HUDEP-2 (cell line): Measurements from ENCODE around the gene NAT16.

Experiments
- DNase-seq, 76 experiments: peaks; one replicate each; lab custom pipeline; 2025; ENCODE audit not compliant: unreplicated experiment in 76 of 76; lab: John Stamatoyannopoulos, UW

NAT16 gene

DNA sequence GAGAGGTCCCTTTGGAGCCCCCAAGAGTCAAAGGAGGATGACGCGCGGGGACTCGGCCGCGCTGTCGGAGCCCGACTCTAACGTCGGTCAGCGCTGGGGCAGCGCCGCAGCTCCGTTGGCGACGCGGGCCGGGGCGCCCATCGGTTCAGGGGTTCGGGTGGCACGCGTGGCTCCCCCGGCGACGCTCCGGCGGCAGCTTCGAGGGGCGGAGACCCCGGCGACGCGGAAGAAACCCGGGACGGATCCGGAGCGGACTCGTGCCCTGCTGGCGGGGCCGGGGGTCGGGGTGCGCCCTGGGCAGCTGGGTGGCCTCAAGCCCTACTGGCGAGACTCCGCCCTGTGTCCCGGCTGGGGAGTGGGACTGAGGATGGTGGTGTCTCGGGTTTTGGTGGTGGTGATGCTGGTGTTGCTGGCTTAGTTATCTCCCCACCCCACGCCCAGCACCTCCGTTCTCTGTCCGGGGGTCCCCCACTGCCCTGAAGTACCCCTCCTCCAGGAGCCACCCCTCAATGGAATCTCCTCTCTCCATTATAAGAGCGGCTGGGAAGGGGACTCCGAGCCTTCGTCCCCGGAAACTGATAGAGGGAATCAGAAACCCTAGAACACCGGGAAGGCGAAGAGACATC, at the start of gene NAT16:
NAT16 (minus strand) TSS at position 164 of the 626 bp plus-strand sequence. CDS start 5,486 bp downstream, outside the sequence.
- DNase-seq: no peak

DNA sequence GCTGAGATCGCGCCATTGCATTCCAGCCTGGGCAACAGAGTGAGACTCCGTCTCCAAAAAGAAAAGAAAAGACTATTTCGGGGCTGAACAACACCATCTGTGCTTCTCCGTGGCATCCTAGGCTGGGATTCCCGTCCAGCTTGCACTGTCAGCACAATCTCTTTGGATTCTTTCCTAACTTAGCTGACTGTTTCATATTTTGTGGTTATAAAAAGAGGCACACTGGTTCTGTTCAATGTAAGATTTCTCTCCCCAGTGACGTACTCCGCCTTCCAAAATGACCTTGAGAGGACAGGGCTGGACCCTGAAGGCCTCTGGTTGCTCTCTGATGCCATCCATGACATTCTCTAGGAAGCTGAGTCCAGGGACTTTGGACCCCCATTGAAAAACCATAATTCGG, 46.6 kb upstream of the NAT16 start:
- DNase-seq: no peak

DNA sequence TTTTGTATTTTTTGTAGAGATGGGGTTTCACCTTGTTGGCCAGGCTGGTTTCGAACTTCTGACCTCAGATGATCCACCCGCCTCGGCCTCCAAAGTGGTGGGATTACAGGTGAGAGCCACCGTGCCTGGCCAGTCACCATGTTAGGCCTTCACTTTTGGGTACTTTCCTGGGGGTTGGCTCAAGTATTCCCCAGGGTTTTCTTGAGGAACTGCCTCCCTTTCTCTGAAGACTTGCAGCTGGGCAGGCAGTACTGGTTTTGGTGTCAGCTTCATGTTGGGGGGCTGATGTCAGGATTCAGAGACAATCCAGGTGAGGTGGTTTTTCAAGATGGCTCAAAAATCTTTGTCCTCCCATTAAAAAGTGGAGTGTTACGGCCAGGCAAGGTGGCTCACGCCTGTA, 45.6 kb upstream of the NAT16 start:
- no peak for DNase-seq

DNA sequence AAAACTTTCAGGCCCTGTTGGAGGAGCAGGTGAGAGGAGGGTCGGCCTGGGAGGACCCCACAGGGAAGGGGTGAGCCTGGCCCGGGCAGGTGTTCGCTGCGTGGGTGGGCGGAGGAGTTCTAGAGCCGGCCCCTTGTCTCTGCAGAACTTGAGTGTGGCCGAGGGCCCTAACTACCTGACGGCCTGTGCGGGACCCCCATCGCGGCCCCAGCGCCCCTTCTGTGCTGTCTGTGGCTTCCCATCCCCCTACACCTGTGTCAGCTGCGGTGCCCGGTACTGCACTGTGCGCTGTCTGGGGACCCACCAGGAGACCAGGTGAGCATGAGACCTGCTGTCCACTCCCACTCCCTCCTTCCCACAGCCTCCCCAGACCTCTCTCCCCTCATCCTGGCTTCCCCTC, 43.4 kb upstream of the NAT16 start:
- no peak for DNase-seq

DNA sequence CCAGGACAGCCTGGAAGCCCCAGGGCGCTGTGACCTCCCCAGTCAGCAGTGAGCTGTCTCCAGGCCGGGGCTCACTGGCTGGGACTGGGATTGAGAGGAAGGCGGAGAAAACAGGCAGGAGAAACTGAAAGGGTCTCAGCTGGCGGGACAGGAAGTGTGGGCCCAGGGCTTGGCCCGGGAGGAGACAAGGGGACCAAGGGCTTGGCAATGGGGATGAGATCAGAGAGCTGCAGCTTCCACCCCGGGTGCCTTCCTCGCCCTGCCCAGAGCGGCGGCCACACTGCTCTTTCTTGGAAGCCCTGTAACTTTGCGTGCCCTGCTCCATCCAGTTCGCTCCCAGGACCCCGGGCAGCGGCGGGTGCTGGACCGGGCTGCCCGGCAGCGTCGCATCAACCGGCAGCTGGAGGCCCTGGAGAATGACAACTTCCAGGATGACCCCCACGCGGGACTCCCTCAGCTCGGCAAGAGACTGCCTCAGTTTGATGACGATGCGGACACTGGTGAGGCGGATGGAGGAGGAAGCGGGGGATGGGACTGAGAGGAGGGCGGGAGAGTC, 42.3 kb upstream of the NAT16 start:
- no peak for DNase-seq

DNA sequence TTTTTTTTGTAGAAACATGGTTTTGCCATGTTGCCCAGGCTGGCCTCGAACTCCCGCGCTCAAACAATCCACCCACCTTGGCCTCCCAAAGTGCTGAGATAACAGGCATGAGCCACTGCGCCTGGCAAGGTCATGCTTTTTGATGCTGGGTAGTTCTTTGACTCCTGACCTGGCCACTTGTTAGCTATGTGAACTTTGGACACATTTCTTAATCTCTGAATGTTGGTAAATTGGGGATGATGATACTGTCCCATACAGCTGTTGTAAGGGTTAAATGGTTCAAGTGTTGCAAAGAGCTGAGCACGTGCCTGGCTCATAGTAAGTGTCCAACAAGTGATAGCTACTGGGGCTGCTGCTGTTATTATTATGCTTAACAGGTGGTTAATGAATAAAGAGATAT, 40.2 kb upstream of the NAT16 start:
- no peak for DNase-seq

DNA sequence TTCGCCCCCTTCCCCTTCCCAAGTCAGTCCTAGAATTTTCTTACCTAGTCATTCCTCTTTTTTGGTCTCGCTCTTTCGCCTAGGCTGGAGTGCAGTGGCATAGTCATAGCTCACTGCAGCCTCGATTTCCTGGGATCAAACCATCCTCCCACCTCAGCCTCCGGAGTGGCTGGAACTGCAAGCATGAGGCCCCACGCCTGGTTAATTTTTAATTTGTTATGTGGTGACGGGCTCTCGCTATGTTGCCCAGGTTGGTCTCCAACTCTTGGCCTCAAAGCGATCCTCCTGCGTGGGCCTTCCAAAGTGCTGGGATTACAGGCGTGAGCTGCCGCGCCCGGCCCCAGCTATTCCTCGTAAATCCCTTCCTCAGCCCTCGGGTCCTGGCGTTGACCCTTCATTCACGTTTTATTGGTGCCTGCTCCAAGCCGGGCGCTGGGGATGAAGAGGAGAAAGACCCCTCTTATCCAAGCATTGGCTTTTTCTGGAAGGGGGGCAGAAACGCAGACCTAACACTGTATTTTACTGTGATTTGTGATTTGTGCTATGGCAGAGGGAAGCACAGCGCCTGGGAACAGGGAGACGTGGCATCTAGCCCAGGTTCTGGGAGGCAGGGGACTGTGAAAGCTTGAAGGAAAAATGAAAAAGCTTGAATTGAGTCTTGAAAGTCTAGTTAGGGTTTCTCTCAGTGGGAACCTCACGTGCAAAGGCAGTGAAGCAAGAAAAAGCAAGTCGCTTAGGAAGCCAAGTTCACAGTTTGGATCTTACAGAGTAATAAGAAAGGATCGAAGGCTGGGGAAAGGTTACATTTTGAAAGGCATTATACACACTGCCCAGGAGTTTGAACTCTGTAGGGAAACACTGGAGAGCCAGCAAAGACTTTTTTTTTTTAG, 38.4 kb upstream of the NAT16 start:
- DNase-seq: no peak

DNA sequence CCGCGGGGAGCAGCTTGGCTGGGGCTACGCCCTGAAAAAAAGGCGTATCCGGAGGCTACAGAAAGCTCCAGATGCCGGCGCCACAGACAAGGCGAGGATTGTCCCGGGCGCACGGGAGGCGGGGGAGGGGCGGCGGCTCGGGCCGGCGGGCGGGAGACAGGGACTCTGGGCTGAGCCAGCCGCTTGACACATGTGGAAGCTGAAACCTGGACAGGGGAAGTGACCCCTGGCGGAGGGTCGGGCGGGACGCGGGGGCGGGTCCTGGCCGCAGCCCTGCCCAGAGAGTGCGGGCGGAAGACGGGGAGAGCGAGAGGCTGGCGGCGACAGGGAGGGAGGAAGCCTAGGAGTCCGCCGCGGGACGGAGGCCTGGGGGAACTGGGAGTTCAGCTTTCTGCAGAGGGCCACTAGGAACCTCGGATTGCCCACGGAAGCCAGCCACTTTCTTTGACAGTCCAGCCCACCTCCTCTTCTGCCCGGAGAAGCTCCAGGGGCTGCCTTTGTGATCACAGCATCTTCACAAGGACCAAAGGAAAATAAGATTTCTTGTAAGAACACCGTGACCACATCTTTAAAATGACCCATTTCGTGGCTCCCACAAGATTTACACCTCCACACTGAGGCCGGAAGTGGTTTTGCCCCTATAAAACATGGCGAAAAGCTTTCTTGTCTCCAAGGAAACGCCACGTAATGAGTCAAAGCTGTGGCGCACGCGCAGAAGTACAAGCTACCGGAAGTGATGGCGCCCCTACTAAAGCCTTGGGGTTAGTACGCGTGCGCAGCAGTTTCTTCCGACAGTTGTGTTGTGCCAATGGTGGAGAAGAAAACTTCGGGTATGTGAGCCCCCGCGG, 37.5 kb upstream of the NAT16 start, which contains the start of the genes PLOD3 and ZNHIT1:
PLOD3 (minus strand) TSS at position 194 of the 848 bp plus-strand sequence. CDS start 307 bp downstream, outside the sequence.
ZNHIT1 (plus strand) TSS at position 778 of the 848 bp plus-strand sequence; CDS start at position 809, 31 bp downstream.
- peak in 75 of 76 experiments; percentile 48 to 97 (median 90) for DNase-seq

DNA sequence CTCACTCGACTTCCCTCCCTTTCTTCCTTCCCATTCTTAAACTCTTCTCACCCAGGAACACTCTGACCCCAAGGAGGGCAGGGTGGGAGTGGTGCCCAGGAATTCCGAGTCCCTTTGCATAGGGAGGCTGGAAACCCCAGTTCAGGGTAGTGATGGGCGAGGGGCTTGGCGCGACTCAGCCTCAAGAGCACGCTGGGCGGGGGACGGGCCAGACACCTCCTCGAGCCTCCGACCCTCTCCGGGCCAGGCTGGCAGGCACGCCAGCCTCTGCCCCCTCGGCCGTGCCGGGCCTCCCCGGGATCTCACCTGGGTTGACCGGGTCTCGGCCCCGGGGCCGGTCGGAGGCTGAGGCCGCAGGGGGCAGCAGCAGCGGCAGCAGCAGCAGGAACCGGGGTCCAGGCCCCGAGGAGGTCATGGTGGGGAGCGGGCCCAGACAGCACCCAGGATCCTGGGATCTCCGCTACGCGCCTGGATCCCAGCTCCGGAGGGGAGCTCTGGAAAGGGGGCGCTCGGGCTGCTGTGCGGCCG, 36.8 kb upstream of the NAT16 start:
- peak in 9 of 76 experiments; percentile 12 to 85 (median 21) for DNase-seq

DNA sequence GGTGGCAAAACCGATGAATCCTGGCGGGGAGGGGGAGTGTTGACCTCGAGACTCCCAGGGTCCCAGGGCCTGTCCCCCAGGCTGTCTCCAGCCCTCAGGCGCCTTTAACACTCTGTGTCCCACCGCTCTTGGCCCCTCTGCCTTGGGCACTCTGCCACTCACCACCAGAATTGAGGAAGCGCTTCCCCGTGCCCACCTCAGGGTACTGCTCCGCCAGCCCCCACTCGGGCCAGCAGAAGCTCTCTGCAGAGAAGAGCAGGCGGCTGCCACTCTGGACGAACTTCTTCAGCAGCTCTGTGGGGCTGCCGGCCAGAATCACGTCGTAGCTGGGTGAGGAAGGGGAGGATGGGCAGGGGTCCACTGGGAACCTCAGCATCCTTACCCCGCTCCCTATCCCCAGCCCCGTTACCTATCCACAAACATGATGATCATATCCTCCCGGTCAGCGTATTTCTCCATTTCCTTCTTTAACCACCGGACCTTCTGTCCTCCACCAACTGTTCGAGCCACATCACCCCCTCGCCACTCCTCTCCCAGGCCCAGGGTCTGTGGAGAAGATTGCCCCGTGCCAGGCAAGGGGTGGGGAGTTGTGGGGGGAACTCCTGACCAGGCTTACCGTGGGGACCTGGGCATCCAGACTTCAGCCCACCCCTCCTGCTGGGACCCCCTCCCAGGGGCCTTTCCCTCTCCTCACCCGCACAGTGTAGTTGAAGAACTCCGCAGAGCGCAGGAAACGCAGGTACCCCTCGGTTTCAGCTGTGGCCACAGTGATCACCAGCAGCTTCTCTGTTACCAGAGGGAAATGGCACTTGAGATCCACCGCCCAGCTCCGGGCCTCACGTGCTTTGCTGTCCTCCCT, 36.1 kb upstream of the NAT16 start:
- DNase-seq: peak in 7 of 76 experiments; percentile 5 to 26 (median 12)

DNA sequence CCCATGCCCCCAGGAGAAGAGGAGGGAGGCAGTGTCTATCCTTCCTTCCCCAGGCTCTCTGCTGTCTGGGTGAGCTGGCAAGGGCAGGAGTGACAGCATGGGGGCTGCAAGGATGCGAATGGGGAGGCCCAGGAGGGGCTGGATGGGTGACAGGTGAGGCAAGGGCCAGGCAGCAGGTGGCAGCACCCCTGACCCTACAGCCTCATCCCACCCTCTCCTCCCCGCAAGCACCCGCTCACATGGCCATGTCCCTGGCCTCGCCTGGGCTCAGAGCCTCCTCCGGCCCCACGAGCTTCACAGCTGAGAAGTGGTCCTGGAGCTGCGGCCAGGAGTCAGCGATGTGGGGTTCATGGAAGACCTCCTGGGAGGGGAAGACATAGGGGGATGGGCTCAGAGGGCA, 31.9 kb upstream of the NAT16 start:
- no peak for DNase-seq

DNA sequence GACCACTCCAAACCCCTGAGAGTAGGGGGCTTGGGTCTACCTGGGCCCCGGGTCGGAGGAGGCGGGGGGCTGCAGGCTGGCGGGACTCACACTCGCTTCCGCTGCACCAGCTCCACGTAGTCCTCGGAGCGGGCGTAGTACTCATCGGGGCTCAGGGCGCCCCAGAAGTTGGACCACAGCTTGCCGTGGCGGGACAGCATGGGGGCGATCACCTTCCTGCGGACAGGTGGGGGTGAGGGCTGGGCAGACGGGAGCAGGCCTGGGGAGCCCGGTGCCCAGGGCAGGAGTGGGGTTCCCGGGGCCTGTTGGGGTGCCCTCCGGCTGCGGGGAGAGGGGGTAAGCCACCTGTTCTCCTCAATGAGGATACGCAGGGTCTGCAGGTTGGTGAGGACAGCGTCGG, 31.4 kb upstream of the NAT16 start:
- DNase-seq: no peak

DNA sequence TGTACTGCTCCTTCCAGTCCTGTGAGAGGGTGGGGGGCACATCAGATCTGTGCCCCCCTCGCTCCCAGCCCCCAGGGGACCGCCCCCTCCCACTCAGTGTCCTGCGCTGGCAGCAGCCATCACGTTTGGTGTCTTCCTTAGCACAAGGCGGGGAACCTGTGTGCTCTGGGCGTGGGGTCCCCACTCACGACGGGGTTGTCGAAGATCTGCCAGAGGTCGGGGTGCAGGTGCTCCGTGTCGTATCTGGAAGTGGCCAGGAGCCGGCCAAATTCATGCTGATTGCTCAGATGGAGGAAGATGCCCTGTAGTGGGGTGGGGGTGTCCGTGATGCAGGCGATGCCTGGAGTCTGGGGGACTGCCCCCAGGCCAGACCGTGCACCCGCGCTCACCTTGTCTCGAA, 30.1 kb upstream of the NAT16 start:
- no peak for DNase-seq

DNA sequence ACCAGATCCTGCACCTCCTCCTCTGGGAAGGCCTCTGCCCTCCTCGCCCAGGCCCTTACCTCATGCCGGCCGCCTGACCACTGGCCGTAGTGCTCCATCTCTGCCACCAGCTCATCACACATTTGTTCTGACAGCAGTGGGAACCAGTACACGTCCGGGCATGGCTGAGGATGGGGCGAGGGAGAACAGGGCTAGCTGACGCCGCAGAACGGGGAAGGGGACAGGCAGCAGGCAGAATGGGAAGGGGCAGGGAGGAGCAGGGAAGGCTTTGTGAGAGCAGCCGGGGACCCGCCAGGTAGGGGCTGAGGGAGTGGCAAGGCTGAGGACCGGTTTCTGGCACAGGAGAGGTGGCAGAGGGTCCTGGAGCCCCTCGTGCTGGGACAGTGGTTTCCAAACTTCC, 28.7 kb upstream of the NAT16 start:
- no peak for DNase-seq

DNA sequence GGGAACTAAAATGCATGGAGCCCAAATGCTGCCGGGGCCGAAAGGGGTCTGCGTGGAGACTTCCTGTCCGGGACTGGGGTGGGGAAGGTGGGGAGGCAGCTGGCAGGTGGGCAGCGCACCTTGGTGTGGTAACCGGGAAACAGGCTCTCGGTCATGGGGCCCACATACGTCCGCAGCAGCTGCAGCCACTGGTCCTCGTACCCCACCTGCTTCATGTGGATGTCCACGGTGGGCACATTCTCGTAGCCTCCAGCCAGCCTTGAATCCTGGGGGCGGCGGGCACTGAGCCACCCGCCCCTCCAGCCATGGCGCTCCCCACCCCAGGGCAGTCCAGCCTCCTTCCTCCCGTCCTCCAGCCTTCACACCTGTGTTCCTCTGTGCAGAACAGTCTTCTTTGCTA, 27.4 kb upstream of the NAT16 start:
- no peak for DNase-seq

DNA sequence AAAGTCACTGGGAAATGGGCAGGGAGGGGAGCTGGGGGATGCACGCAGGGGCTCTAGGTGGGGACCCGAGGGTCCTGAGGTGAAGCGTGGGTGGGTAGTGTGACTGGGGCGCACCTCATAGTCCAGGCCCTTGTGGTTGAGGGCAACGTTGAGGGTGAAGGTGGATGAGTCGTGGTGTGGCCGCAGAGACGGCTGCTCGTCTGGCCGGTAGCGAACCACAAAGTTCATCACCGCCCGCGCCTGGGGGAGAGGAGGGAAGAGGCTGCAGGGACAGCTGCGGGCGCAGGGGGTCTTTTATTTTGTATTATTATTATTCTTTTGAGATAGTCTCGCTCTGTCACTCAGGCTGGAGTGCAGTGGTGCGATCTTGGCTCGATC, 26.6 kb upstream of the NAT16 start:
- no peak for DNase-seq

DNA sequence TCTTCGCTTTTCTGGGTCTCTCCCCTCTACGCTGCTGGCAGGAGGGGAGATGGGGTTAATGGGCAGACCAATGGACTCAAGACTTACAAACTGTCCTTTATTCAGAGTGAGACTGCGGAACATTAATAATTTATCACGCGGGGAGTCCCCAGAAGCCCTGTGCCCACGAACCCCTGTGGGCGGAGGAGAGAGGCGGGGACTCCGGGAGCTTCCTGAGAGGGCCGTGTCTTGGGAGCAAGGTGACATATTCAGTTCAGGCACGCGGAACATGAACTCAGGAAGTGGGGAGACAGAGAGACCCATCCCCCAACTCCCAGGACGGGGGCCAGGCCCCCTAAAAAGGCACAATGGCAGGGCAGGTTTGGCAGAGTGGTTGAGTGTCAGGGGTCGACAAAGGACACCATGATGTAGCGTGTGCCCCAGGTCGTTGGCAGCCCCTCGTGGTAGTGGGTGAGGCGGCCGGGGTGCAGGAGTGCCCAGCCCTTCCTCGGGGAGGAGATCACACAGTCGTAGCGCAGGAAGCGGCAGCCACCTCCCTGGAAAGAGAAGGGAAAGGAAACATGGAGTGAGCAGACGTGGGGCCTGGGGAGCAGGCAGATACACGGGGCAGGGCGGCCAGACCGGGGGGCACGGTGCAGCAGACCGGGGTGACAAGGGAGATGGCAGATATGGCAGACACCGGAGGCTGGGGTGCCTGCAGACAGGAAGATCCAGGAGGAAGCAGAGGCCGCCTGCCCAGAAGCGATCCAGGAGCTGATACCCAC, 26.0 kb upstream of the NAT16 start:
- no peak for DNase-seq
